Neural progenitor cell (in vitro differentiated cells): ENCODE results near the gene SLC17A8. TPM values are rescaled to one million over a fixed set of nuclear protein-coding genes. Genes with fewer than 3 reads are reported as not detected.
"Not testable (repeated sequence)": the region's sequence is repeated elsewhere in the genome, so short reads cannot be mapped to it uniquely, and the experiment has no call there.

Experiments
- DNase-seq: peaks from one replicate; pipeline ENCODE4 v3.0.0-alpha.2; 2016; ENCODE audit warnings: low spot score
- H2AFZ ChIP-seq: fragments of 200-600 bp; sonication (generic); replicated peaks from 2 replicates; pipeline ENCODE4 v1.6.1; 2016; ENCODE audit warnings: antibody characterized with exemption
- H3F3A ChIP-seq: fragments of 200-600 bp; sonication (generic); 2 replicates; pipeline ENCODE4 v1.6.1; 2016; ENCODE audit warnings: antibody characterized with exemption, low read depth
- H3K27ac ChIP-seq: fragments of 200-600 bp; sonication (generic); 2 replicates; pipeline ENCODE4 v1.5.1; 2016; ENCODE audit warnings: mild to moderate bottlenecking
- H3K27me3 ChIP-seq: fragments of 200-600 bp; sonication (generic); 2 replicates; pipeline ENCODE4 v1.6.1; 2016; ENCODE audit warnings: mild to moderate bottlenecking, moderate library complexity
- H3K36me3 ChIP-seq: fragments of 200-600 bp; sonication (generic); 2 replicates; pipeline ENCODE4 v1.5.1; 2016
- H3K4me1 ChIP-seq: fragments of 200-600 bp; sonication (generic); 2 replicates; pipeline ENCODE4 v1.6.1; 2016; ENCODE audit warnings: mixed run types
- H3K4me2 ChIP-seq: fragments of 200-600 bp; sonication (generic); 2 replicates; pipeline ENCODE4 v1.6.1; 2016
- H3K4me3 ChIP-seq: fragments of 200-600 bp; sonication (generic); 2 replicates; pipeline ENCODE4 v1.5.1; 2016
- H3K79me2 ChIP-seq: fragments of 200-600 bp; sonication (generic); 2 replicates; pipeline ENCODE4 v1.6.1; 2016; ENCODE audit warnings: low read depth
- H3K9ac ChIP-seq: fragments of 200-600 bp; sonication (generic); 2 replicates; pipeline ENCODE4 v1.6.1; 2016
- H3K9me3 ChIP-seq: fragments of 200-600 bp; sonication (generic); 2 replicates; pipeline ENCODE4 v1.5.1; 2016; ENCODE audit warnings: low read depth
- H4K20me1 ChIP-seq: fragments of 200-600 bp; sonication (generic); 2 replicates; pipeline ENCODE4 v1.6.1; 2016; ENCODE audit warnings: low read depth
- H3K27ac Mint-ChIP-seq: 3 replicates; pipeline ENCODE4 v1.8.0; 2021; ENCODE audit warnings: mixed read lengths
- H3K27me3 Mint-ChIP-seq: 2 replicates; pipeline ENCODE4 v1.8.0; 2022; ENCODE audit warnings: low read depth, mild to moderate bottlenecking, inconsistent platforms, moderate library complexity, mixed read lengths; ENCODE audit not compliant: insufficient read depth
- H3K36me3 Mint-ChIP-seq: 3 replicates; pipeline ENCODE4 v1.8.0; 2021; ENCODE audit warnings: mixed read lengths
- H3K4me1 Mint-ChIP-seq: 3 replicates; pipeline ENCODE4 v1.8.0; 2021; ENCODE audit warnings: mixed read lengths
- H3K4me3 Mint-ChIP-seq: 3 replicates; pipeline ENCODE4 v1.8.0; 2021; ENCODE audit warnings: mild to moderate bottlenecking, moderate library complexity, mixed read lengths
- H3K9me3 Mint-ChIP-seq: 3 replicates; pipeline ENCODE4 v1.8.0; 2020; ENCODE audit warnings: mixed read lengths
- EZH2 ChIP-seq: fragments of 200-600 bp; sonication (generic); IDR thresholded peaks from 2 replicates; pipeline ENCODE4 v1.6.1; 2017; ENCODE audit warnings: antibody characterized with exemption, mild to moderate bottlenecking, moderate library complexity
- EZH2phosphoT487 ChIP-seq: fragments of 200-600 bp; sonication (generic); IDR thresholded peaks from 2 replicates; pipeline ENCODE4 v1.6.1; 2017; ENCODE audit warnings: antibody characterized with exemption
- total RNA-seq: library from RNA; depleted of rRNA; stranded (reverse); fragments of >200 nt; gene quantifications from 2 replicates; pipeline ENCODE4 v1.2.3, GENCODE V29; 2015; ENCODE audit warnings: low replicate concordance
- TF ChIP-seq, protein P1 (sequence below): fragments of 200-600 bp; sonication (generic); IDR thresholded peaks from 2 replicates; pipeline ENCODE4 v1.5.1; 2017; ENCODE audit warnings: antibody characterized with exemption, mild to moderate bottlenecking

Gene SLC17A8
- total RNA-seq, 1 donor from 2014 or later: not detected

DNA sequence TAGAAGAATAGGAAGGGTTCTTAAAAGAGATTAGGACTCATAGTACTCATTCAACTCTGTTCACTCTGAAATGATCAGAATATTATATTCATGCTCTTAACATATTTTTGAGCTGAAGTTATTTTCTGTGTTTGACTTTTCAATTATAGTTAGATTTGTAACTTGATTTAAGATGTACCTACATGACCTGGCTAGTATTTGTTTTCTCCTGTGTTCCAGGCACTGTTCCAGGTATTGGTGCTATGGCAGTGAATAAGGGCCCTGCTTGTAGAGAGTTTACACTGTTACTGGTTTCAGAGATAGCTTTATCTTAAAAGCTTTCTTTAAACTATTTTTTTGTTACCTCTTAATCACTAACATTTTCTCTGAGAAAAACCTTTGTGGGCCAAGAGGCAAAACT is 19.1 kb upstream of the SLC17A8 start:
- no peaks in the 10 kb centered on the region for H3K4me1 ChIP-seq
- peaks cover 15% of the 10 kb centered on the region for H3K36me3 Mint-ChIP-seq
- H3K9me3 ChIP-seq: no peaks in the 10 kb centered on the region
- no peak overlapping the region for H2AFZ ChIP-seq
- H3K4me2 ChIP-seq: no peak overlapping the region
- no peaks in the 10 kb centered on the region for H3K9me3 Mint-ChIP-seq
- no peaks in the 10 kb centered on the region for H3K27me3 Mint-ChIP-seq
- no peaks in the 10 kb centered on the region for H3K4me1 Mint-ChIP-seq
- H3K79me2 ChIP-seq: no peaks in the 10 kb centered on the region
- H3K9ac ChIP-seq: no peak overlapping the region
- peaks cover 5% of the 10 kb centered on the region for H4K20me1 ChIP-seq
- TF ChIP-seq, protein P1, sequence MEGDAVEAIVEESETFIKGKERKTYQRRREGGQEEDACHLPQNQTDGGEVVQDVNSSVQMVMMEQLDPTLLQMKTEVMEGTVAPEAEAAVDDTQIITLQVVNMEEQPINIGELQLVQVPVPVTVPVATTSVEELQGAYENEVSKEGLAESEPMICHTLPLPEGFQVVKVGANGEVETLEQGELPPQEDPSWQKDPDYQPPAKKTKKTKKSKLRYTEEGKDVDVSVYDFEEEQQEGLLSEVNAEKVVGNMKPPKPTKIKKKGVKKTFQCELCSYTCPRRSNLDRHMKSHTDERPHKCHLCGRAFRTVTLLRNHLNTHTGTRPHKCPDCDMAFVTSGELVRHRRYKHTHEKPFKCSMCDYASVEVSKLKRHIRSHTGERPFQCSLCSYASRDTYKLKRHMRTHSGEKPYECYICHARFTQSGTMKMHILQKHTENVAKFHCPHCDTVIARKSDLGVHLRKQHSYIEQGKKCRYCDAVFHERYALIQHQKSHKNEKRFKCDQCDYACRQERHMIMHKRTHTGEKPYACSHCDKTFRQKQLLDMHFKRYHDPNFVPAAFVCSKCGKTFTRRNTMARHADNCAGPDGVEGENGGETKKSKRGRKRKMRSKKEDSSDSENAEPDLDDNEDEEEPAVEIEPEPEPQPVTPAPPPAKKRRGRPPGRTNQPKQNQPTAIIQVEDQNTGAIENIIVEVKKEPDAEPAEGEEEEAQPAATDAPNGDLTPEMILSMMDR: no peak
- TF ChIP-seq EZH2 (no peak), EZH2phosphoT487 (no peak)
- no peaks in the 10 kb centered on the region for H3F3A ChIP-seq
- H3K4me3 Mint-ChIP-seq: no peak overlapping the region
- peaks cover 8% of the 10 kb centered on the region for H3K36me3 ChIP-seq
- no peak overlapping the region for H3K27ac Mint-ChIP-seq
- no peak overlapping the region for H3K4me3 ChIP-seq
- H3K27ac ChIP-seq: no peak overlapping the region
- H3K27me3 ChIP-seq: no peaks in the 10 kb centered on the region
- DNase-seq: no peak

DNA sequence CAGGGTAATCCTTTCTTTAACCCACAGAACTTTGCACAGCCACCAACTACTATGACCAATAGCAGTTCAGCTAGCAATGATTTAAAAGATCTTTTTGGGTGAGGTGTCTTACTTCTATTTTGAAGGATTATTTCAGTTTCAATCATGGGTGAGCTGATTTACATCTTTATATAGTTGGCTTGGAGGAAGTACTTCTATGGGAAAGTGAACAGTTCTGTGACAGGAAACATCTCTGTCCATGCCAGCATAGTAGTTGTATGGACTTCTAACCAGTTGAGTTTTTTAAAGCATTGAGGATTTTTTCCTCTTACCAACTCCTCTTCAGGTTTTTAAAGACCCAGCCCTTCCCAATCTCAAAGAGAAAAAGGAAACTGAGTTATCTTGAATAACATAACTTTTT is 17.8 kb upstream of the SLC17A8 start:
- Histone ChIP-seq H2AFZ (no peak overlapping the region), H3K79me2 (no peaks in the 10 kb centered on the region), H3K27ac (no peak overlapping the region), H3K4me1 (no peaks in the 10 kb centered on the region), H4K20me1 (no peaks in the 10 kb centered on the region), H3K4me3 (no peak overlapping the region), H3K27me3 (no peaks in the 10 kb centered on the region), H3K36me3 (peaks cover 8% of the 10 kb centered on the region), H3K9ac (no peak overlapping the region), H3F3A (no peaks in the 10 kb centered on the region), H3K9me3 (no peaks in the 10 kb centered on the region), H3K4me2 (no peak overlapping the region)
- TF ChIP-seq EZH2: no peak
- TF ChIP-seq, protein P1: no peak
- TF ChIP-seq EZH2phosphoT487: no peak
- H3K27me3 Mint-ChIP-seq: no peaks in the 10 kb centered on the region
- H3K4me1 Mint-ChIP-seq: no peaks in the 10 kb centered on the region
- no peak overlapping the region for H3K27ac Mint-ChIP-seq
- H3K9me3 Mint-ChIP-seq: no peaks in the 10 kb centered on the region
- no peak overlapping the region for H3K4me3 Mint-ChIP-seq
- no peak for DNase-seq
- H3K36me3 Mint-ChIP-seq: peaks cover 13% of the 10 kb centered on the region

DNA sequence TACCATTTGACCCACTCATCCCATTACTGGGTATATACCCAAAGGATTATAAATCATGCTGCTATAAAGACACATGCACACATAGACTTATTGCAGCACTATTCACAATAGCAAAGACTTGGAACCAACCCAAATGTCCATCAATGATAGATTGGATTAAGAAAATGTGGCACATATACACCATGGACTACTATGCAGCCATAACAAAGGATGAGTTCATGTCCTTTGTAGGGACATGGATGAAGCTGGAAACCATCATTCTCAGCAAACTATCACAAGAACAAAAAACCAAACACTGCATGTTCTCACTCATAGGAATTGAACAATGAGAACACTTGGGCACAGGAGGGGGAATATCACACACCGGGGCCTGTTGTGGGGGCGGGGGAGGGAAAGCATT is 14.0 kb upstream of the SLC17A8 start:
- not testable (repeated sequence) for H3K27ac Mint-ChIP-seq, H2AFZ ChIP-seq, H3K36me3 ChIP-seq, H3K27ac ChIP-seq, DNase-seq, H3K9ac ChIP-seq, H3K36me3 Mint-ChIP-seq, H3K27me3 ChIP-seq, H3K4me2 ChIP-seq, H3K27me3 Mint-ChIP-seq, H3F3A ChIP-seq, H4K20me1 ChIP-seq, H3K4me3 ChIP-seq, H3K4me3 Mint-ChIP-seq, H3K9me3 Mint-ChIP-seq, H3K79me2 ChIP-seq, H3K9me3 ChIP-seq, H3K4me1 Mint-ChIP-seq, H3K4me1 ChIP-seq

DNA sequence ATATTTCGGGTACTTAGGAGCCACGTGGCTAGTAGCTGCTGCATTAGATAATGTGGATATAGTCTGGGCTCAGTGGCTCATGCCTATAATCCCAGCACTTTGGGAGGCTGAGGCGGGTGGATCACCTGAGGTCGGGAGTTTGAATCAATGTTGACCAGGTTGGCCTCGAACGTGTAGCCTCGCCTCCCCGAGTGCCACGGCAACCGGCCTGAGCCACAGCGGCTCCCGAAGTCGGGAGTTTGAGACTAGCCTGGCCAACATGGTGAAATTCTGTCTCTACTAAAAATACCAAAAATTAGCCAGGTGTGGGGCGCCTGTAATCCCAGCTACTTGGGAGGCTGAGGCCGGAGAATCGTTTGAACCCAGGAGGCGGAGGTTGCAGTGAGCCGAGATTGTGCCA is 12.5 kb upstream of the SLC17A8 start:
- not testable (repeated sequence) for H4K20me1 ChIP-seq, H3K36me3 Mint-ChIP-seq

More for the DNA sequence above, 12.5 kb upstream of the SLC17A8 start:
- not testable (repeated sequence) for H2AFZ ChIP-seq, DNase-seq, H3K9ac ChIP-seq, H3K27ac ChIP-seq, H3K9me3 ChIP-seq, H3K4me2 ChIP-seq, H3K4me1 ChIP-seq, H3K9me3 Mint-ChIP-seq, H3K27ac Mint-ChIP-seq, H3K27me3 ChIP-seq, H3K27me3 Mint-ChIP-seq, H3K4me3 Mint-ChIP-seq, H3K36me3 ChIP-seq, H3F3A ChIP-seq, H3K4me3 ChIP-seq, H3K4me1 Mint-ChIP-seq, H3K79me2 ChIP-seq
